GM18868 (cell line): Measurements from ENCODE around the gene GANAB.
"Not testable (repeated sequence)": the region's sequence is repeated elsewhere in the genome, so short reads cannot be mapped to it uniquely, and the experiment has no call there.

Source experiments
- ATAC-seq: cut with Tn5 transposase; IDR thresholded peaks from one replicate; pipeline ENCODE4 v1.9.1; 2021; ENCODE audit warnings: mild to moderate bottlenecking, moderate library complexity; ENCODE audit not compliant: unreplicated experiment

Gene GANAB

GRCh38 chr11:62669420-62670161, 23.2 kb upstream of the GANAB start:
- ATAC-seq = no peak

- no peak for ATAC-seq
Observed at GRCh38 chr11:62667460-62667859, 21.0 kb upstream of the GANAB start.

DNA sequence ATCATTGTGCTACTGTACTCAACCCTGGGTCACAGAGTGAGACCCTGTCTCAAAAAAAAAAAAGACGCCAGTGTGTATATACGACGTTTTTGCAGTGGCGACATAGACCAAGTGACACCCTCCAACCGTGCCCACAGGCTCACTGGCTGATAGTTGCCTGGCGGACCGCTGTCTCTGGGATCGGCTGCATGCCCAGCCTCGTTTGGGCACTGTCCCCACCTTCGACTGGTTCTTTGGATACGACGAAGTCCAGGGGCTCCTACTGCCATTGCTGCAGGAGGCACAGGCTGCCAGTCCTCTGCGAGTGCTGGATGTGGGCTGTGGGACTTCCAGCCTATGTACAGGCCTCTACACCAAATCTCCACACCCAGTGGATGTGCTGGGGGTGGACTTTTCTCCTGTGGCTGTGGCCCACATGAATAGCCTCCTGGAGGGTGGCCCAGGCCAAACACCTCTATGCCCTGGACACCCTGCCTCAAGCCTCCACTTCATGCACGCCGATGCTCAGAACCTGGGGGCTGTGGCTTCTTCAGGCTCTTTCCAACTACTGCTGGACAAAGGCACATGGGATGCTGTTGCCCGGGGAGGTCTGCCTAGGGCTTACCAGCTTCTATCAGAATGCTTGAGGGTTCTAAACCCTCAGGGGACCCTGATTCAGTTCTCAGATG, 20.0 kb upstream of the GANAB start:
- no peak for ATAC-seq

GRCh38 chr11:62665599-62666258, 19.3 kb upstream of the GANAB start:
- peak; percentile 4 for ATAC-seq

GRCh38 chr11:62665075-62665598, 18.7 kb upstream of the GANAB start, which contains the start of the genes C11orf98 and CSKMT:
TSS of gene C11orf98 (minus strand) at chr11:62665210. CDS start at chr11:62665169, 41 bp downstream.
TSS of gene CSKMT (plus strand) at chr11:62665312. CDS start at chr11:62665880, 568 bp downstream.
- peak; percentile 81 for ATAC-seq

DNA sequence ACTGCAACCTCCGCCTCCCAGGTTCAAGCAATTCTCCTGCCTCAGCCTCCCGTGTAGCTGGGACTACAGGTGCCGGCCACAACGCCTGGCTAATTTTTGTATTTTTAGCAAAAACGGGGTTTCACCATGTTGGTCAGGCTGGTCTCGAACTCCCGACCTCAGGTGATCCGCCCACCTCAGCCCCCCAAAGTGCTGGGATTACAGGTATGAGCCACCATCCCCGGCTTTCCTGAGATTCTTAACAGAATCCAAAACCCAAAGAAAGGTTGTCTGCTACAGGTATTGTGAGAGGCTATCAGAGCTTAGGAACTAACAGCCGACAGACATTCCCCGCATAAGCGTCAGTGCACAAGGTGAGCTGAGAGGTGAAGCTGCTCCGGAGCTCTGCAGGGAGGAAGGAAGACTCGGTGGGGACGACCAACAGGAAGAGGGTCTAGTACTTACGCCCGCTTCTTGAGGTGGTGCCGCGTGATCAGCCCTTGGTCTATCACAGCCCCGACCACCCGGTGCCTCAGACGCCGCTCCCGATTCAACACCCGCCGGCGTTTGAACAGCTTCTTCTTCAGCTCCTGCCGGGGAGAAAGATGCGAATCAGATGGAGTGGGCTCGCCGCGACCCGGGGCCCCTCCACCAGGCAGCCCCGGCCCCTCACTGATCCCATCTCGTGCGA, 18.1 kb upstream of the GANAB start:
- peak; percentile 27 for ATAC-seq

- no peak for ATAC-seq
Observed at GRCh38 chr11:62656796-62657429, 10.5 kb upstream of the GANAB start.

DNA sequence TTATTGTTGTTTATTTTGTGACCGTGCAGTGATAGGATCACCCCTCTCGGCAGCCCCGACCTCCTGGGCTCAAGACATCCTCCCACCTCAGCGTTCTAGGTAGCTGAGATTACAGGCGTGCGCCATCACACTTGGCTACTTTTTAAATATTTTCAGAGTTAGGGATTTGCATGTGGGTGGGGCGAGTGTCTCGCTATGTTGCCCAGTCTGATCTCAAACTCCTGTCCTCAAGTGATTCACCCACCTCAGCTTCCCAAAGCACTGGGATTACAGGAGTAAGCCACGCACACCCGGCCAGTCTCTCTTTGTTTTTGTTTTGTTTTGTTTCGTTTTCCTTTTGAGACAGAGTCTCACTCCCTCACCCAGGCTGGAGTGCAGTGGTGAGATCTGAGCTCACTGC, 7.9 kb upstream of the GANAB start:
- ATAC-seq = no peak

GRCh38 chr11:62652161-62653006, 6.0 kb upstream of the GANAB start:
- no peak for ATAC-seq

- not testable (repeated sequence) for ATAC-seq
Observed at GRCh38 chr11:62650283-62650682, 3.9 kb upstream of the GANAB start.

GRCh38 chr11:62649486-62649885, 3.1 kb upstream of the GANAB start:
- ATAC-seq = no peak

DNA sequence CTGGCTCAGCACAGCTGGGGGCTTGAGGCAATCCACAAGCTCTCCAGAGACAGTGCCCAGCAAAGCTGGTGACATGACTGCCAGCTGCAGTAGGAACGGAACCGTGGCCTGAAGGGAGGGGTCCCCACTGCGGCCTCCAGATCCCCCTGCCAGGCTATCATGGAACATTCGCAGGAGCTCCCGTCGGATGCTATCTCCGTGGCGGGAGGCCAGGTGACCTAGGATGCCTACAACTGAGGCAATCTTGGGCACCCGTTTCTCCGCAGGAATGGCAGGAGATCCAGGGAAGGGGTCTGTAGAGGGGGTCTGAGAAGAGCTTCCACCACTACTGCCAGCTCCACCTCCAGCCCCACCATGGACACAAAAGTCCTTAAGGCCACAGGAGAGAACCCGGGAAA, 2.6 kb upstream of the GANAB start:
- no peak for ATAC-seq

DNA sequence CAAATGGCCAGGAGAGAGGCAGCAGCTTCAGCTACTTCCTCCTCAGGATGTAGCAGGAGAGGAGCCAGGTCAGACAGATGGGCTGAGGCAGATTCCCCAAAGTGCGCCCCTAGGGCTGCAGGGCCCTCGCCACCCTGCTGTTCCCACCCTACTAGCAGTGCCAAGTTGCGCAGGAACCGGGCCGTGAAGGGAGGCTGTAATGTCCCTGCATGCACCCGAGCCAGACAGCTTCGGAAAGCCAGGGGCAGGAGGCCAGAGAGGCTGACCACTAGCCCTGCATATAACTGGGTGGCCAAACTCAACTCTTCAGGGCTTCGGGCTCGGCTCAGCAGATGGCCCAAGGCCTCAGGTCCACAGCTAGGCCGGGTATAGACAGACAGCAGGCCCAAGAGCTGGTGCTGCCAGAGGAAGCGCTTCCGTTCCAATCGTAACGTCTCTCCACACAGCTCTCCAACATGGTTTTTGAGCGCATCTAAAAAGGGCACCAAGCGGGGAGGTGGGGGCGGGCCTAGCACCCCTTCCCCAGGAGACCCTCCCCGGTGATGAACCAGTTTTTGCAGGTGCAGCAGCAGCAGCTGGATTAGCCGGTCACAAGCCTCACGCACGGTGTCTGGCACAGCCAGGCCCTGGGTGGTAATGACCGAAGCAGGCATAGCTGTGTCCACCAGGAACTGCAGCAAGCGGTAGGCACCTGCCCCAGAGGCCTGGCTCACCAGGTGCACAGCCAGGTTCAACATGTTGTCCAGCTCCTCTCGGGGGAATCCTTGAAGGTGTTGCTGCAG, 2.0 kb upstream of the GANAB start:
- no peak for ATAC-seq

GRCh38 chr11:62647609-62648005, 1.2 kb upstream of the GANAB start:
- no peak for ATAC-seq

GRCh38 chr11:62646825-62647608, 604 bp upstream of the GANAB start:
- ATAC-seq = no peak

DNA sequence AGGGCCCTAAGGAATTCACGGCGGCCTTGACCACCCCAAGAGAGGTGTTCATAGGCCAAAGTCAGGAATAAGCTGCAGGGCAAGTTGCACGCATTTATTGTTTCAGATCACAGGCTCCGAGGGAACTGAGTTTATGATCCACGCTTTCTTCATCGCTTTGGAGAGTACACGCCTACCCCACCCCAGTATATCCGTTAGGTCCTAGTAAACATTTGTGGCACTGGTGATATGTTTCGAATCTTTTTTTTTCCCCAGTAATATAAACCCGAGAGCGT, 805 bp downstream of the GANAB start:
- ATAC-seq = no peak

DNA sequence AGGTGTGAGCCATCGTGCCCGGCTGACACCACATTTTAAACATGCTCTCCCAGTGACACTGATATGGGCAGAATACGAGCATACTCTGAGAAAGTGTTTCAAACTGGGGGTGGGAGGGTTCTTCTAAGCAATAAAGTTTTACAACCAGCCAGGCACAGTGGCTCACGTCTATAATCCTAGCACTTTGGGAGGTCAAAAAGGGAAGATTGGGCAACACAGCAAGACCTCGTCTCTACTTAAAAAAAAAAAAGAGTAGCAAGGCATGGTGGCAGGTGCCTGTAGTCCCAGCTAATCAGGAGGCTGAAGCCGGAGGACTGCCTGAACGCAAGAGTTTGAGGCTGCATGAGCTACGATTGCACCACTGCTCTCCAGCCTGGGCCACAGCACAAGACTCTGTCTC, 2.2 kb downstream of the GANAB start:
- ATAC-seq = no peak

- ATAC-seq = no peak
Observed at GRCh38 chr11:62632492-62632891, 13.9 kb downstream of the GANAB start.
